GM19397 (cell line): ENCODE data around the gene RET.
"Not testable (repeated sequence)": the region's sequence is repeated elsewhere in the genome, so short reads cannot be mapped to it uniquely, and the experiment has no call there.

Source experiments
- ATAC-seq: cut with Tn5 transposase; IDR thresholded peaks from one replicate; pipeline ENCODE4 v1.9.1; 2021; ENCODE audit warnings: mild to moderate bottlenecking, moderate library complexity; ENCODE audit not compliant: unreplicated experiment

RET gene

DNA sequence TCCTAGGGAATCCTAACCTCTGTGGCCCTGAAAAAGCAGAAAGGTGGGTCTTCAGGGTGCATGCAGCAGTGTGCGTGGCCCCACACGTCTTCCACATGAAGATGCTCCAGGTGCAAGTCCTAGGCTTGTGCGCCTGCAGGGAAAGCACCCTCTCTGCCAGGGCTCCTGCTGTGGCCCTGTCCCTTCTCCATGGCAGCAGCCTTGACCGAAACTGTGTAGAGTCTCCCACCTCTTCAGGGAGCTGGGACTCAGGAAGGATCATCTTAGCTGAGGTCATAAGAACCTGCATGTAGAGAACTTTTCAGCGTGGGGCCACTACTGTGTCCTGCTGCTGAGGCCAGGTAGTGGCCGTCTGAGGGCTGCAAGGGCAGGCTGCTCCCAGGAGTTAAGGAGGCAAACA is 55.0 kb downstream of the RET start:
- ATAC-seq: no peak

DNA sequence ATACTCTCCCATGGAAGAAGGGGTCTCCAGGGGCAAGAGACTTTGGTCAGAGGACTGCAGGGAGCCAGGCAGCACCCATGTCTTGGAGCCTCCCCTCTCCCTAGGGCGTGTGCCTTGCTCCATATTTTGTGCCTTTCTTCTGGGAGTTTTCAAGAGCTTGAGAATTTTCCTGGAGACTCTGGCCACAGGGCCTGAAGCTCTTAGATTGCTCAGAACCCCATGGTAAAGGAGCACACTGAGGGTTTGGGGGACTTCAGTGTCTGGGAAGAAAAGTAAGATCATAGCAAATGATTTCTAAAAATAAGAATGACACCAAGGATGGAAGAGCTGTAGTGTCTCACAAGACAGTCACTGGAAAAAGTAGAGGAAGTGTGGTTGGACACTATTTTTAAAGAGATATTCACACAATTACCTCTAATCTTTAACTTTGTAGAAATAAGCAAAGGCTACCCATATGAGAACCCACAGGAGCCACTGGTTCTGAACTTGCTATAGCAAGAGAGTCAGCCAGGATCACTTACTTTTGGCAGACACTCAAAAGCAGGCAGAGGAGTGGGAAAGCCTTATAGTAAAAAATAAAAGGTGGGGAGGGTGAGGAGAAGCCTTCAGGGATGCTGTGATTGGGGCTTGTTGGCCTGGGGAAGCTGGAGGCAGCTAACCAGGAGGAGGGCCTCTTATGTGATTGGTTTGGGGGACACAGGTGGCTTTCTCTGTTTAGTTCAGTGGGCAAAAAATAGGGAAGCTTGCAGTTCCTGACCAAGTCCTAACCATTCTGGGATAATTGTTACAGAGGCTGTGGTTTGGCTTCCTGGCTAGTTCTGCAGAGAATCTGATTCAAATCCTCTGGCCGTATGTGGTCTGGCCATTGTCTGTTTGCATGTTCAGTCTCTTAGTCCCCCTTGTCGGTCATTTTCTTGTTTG is 56.3 kb downstream of the RET start:
- no peak for ATAC-seq

DNA sequence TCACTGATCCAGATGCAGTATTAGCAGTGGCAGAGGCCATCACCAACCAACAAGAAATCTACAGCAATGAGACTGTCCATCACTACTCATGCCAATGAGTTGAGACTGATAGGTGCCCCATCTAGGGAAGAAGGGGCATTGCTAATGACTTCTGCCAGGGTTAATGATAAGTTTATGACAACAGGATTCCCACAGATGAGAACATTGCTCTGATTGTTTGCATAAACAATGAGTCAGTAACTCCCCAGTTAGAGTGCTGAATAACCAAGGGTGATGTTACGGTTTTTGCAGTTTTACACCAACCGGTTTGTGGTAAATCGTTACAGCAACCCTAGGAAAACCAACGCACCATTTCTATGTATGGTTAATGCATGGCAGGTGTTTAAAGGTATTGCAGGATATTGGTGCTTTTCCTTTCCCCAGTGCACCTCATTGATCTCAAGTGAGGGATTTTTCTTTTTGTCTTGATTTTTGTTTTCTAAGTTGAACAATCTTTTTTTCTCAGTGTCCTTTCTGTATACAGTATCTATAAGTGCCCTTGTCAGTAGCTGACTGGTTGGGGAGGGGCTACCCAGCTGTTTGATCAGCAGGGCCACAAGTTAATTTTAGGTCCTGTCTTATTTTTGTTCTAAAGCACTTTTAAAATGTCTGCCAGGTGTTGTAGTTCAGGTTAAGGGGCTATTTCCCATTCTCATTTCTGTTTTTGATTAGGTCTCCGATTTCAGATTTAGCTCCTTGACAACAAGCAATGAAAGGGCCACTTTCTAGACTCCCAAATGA is 57.4 kb downstream of the RET start:
- ATAC-seq: no peak

- ATAC-seq: no peak
Observed at GRCh38 chr10:43135064-43135463, 58.2 kb downstream of the RET start.

GRCh38 chr10:43135656-43136055 is 58.8 kb downstream of the RET start:
- no peak for ATAC-seq

DNA sequence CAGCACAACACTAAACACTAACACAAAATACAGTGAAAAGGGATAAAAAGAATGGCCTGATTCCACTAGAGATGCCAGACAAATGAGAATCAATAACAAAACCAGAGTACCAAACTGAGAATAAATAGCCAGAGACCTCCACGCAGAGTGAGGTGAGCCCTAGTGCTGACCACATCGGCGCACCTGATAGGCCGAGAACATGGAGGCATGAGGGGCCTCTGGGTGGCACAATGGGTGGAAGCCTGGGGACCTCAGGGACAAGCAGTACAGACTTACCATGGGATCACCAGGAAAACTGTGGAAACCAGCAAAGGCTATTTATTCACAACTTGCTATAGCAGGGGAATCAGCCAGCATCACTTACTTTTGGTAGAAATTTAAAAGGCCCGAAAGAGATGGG is 59.6 kb downstream of the RET start:
- ATAC-seq: no peak

- ATAC-seq: no peak
Observed at GRCh38 chr10:43136995-43137716, 60.3 kb downstream of the RET start.

- peak; percentile 28 for ATAC-seq
Observed at GRCh38 chr10:43137717-43138020, 60.8 kb downstream of the RET start.

GRCh38 chr10:43138021-43138756 is 61.3 kb downstream of the RET start, which contains the start of gene CSGALNACT2:
Gene CSGALNACT2, plus strand, starts transcription at chr10:43138445. Its CDS starts 16,705 bp downstream, at chr10:43155150.
- peak; percentile 71 for ATAC-seq

GRCh38 chr10:43138757-43139241 is 61.9 kb downstream of the RET start:
- ATAC-seq: peak; percentile 35

GRCh38 chr10:43141421-43141820 is 64.6 kb downstream of the RET start:
- no peak for ATAC-seq

- ATAC-seq: no peak
Observed at GRCh38 chr10:43145311-43145710, 68.4 kb downstream of the RET start.

DNA sequence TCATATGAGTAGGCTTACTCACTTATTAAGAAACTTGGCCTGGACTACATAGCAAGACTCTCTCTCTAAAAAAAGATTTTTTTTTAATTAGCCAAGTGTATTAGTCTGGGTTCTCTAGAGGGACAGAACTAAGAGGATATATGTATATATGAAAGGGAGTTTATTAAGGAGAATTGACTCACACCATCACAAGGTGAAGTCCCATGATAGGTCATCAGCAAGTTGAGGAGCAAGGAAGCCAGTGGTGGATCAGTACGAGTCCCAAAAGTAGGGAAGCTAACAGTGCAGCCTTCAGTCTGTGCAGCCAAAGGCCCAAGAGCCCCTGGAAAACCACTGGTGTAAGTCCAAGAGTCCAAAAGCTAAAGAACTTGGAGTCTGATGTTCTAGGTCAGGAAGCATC is 69.1 kb downstream of the RET start:
- ATAC-seq: not testable (repeated sequence)

DNA sequence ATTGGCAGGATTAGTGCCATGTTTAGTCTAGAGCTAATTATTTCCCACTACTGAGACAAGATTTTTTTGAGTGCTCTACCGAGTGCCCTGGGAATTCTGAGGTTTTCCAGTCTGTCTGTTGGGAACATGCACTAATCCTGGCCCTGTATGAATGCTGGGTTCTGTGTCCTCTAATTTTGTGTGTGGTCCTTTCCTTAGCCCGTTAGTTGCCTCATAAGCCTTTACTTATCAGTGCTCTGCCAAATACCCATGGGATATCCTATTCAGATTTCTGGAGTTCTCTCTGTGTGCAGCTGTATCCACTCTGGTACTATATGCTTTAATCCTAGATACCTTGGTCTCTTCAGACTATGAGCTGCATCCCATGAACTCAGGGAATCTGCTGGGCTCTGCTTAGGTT is 74.5 kb downstream of the RET start:
- ATAC-seq: no peak

- ATAC-seq: no peak
Observed at GRCh38 chr10:43153901-43154300, 77.0 kb downstream of the RET start.

DNA sequence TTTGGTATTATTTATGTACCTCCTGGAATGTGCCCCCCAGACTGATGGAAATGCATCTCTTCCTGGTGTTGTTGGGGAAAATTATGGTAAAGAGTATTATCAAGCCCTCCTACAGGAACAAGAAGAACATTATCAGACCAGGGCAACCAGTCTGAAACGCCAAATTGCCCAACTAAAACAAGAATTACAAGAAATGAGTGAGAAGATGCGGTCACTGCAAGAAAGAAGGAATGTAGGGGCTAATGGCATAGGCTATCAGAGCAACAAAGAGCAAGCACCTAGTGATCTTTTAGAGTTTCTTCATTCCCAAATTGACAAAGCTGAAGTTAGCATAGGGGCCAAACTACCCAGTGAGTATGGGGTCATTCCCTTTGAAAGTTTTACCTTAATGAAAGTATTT is 78.4 kb downstream of the RET start:
- no peak for ATAC-seq

GRCh38 chr10:43155741-43156140 is 78.9 kb downstream of the RET start:
- ATAC-seq: no peak

DNA sequence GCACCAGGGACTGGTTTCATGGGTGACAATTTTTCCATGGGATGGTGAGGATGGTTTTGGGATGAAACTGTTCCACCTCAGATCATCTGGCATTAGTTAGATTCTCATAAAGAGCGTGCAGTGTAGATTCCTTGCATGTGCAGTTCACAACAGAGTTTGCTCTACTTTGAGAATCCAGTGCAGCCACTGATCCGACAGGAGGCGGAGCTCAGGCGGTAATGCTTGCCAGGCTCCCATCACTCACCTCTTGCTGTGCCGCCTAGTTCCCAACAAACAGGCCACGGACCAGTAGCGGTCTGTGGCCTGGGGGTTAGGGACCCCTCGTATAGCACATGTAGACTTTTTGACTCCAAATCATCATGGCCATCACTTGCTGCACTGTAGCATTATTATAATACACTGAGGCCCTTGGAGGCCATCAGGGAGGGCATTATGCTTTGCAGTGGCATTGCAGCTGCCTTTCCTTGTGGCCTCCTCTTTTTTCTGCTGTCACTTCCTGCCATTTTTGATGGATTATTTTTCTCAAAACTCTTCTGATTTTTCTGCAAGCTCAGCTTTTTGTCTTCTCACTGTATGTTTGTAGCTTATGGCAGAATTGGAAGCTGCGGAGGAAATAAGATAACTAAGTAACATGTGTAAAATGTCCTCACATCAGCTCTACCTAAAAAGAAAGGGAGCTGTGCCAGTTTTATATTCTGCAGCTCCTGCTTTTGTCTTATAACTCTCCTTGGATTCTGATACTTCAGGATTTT is 79.9 kb downstream of the RET start:
- no peak for ATAC-seq

- no peak for ATAC-seq
Observed at GRCh38 chr10:43158636-43159035, 81.8 kb downstream of the RET start.
